NCI-H2227 treated with DMSO at 0.1 percent for 48 hours (cell line): ENCODE results near the gene STAG2.
"Not testable (repeated sequence)": the region's sequence is repeated elsewhere in the genome, so short reads cannot be mapped to it uniquely, and the experiment has no call there.

Experiments
- DNase-seq: peaks from one replicate; lab custom pipeline; 2025; lab: John Stamatoyannopoulos, UW

STAG2 gene

DNA sequence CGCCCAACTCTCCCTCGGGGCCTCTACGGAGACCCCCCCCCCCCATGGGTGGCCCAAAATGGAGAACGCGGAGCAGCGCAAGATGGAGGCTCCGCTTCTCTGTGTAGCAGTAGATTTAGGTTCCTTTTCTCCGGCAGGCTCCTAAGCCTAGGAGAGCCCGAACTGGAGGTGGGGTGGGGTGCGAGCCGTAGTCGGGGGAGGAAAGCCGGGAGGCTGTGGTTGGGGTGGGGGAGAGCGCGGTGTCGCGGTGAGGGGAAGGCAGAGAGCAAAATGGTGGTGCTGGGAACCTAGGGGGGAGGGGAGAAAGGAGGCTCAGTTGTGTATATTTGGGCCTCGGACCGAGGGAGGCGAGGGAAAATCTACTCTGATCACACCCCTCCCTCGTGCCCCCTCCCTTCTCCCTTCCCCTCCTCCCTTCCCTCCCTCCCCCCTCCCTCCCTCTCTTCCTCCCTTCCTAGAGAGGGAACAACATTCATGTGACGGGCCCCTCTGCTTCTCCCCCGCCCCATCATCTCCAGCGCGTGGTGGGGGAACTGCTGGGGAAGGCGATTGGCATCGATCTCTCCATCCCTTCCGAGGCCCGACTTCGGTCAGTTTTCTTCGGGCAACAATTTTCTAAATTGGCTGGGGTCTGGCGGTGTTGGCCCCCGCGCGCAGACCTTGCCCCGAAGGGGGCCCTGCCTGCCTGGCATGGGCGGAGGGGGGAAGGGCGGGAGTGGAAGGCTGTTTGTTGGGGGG lies at the start of gene STAG2:
Gene STAG2 (plus strand): TSS at position 439 of the 738 bp plus-strand sequence. CDS start 60,922 bp downstream, outside the sequence.
- peak; percentile 95 for DNase-seq

DNA sequence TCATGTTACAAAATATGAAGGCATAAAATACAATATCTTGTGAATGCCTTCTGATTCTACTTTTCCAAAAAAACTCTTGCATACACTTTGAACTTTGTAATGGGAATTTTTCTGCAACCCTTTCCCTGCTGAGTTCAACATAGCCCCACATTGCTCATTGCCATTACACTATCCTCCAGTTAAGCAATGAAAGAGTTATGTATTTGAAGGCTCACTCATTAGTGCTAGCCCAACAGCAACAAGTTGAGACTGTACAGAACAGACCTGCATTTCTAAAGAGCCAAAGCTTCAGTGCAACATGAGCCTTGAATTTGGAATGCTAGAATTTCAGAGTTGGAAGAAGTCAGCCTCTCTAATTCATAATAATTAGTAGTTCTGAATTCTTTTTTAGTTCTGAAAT lies 44.4 kb upstream of the STAG2 start:
- no peak for DNase-seq

DNA sequence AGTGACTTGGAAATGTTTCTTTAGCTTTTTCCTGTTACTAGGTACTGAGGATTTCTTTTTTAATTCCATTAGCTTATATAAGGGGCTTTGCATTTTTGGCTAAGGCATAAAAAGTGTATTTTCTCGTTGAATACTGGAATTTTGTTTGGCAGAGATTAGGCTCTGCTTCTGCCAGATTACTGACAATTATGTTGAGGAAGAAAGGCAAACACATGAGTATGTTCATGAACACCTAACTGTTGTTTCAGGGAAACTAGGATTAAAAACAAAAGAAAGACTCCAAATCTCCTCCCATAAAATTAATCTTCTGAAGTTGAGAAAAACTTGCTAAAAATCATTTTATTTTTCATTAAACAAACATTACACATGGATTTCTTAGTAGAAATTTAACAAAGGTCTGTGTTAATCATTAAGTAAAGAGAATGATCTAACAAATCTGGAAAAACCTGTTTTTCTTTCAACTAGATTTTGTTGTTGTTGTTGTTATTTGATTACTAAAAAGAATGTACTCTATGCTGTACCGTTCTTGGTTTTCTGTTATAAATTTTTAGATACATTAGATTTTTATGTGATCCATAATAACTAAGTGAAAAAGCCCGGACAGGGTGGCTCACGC lies 43.3 kb upstream of the STAG2 start:
- DNase-seq = no peak

DNA sequence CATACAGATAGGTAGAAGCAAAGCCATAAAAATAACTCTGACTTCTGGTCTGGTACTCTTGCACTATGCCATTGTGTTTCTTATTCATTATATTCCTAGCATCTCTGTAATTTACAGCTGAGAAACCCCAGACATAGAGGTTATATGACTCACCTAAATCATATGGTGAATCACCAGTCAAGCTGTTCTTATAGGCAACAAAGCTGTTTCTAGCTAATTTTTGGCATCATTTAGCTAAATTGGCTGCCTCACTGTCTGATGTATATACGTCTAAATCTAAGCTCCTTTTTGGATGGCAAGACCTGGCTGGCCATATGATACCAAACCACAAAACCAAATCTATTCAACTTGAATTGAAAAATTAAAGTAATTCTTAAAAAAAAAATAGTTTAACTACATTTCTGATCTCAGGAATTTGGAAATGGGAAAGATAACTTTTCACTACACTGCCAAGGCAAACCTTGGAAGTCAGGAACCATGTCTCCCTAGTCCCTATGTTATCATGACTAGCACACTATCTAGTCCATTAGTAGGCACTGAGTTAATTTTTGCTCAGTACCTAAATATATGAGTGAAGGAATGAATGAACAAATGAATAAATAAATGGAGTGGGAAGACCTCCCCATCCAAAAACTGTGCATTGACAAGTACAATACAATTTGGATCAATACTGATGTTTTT lies 41.3 kb upstream of the STAG2 start:
- DNase-seq = peak; percentile 37

DNA sequence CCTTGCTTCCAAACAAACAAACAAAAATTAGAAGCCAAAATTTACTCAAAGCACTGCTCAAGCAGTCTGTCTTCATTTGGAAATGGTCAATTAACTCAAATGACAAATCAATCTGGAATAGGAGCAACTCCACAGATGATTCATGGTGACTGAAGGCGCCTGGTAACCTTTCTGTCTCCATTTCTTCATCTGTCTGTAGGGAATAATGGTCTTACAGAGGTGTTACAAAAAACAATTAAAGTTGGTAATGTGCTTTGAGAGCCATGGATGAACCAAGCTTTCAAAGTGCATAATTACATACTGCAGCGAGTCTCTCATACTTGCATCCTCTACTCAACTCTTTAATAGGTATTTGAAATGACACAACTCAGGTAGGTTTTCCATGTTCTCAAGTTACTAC lies 38.3 kb upstream of the STAG2 start:
- no peak for DNase-seq

DNA sequence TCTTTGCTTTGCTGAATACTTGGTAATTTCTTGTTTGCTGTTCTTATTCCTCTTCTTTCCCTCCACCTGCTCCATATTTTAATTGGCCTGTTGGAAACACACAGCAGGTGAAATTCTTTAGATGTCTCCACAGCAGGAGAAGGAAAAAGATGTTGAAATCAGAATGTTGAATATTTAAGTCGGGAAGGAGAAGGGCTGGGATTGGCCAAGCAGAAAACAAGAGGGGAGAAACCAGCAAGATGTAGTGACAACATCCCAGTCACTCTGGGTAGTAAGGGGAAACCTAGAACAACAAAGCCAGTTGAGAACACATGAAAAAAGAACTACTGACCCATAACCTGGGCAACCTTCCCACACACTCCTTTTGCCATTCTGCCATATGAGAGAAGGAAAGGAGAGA lies 37.3 kb upstream of the STAG2 start:
- DNase-seq = no peak

DNA sequence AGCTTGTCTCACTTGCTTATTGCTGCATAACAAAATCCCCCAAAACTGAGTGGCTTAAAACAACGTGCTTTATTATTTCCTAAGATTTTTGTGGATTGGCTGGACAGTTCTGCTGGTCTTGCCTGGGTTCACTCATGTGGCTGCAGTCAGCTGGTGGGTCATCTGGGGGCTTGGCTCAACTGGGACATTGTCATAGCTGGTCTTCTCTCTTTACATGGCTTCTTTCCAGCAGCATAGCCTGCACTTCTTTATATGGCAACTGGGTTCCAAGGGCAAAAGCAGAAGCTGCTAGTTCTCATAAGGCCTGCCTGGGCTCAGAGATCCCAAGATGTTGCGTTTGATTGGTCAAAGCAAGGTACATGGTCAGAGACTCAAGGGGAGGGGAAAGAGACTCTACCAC lies 33.7 kb upstream of the STAG2 start:
- no peak for DNase-seq

DNA sequence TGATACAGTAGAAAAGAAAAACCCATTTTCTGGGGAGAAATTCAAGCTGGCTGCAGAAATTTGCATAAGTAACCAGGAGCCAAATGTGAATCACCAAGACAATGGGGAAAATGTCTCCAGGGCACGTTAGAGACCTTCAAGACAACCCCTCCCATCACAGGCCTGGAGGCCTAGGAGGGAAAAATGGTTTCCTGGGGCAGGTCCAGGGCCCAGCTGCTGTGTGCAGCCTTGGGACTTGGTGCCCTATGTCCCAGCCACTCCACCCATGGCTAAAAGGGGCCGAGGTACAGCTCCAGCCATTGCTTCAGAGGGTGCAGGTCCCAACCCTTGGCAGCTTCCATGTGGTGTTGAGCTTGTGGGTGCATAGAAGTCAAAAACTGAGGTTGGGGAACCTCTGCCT lies 29.5 kb upstream of the STAG2 start:
- DNase-seq = not testable (repeated sequence)

DNA sequence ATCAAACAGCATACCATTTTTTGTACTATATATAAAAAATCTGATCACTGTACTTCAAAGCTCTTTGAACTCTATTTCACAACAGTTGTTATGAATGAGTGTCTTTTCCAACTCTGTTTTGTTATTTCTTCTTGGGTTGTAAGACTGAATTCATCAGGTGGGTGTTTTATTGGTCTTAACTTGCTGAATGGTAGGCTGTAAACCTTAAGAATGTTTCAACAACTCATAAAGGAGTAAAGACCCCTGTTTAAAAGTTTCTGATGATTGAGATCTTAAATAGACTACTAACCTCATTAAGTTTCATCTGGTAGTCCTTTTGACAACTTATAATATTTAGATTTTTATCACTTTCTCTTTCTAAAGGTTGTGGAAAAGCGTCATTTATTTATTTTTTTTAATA lies 18.4 kb upstream of the STAG2 start:
- DNase-seq = no peak

DNA sequence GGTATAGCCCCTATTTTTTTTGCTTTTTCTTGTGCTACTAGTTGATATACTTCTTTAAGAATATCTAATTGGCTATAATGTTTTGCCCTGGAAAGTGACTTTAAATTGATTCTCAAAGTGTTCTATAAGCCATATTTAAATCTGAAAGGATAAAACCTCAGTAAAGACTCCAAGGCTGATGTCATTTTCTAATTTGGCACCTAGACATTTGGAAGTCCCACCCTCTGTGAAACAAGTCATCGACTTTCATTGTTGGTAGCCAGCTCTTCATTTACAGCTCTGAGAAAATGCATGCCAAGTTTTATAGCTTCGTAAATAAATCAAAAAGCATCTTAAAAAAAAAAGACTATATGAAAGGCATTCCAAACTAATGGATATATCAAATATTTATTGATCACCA lies 18.0 kb upstream of the STAG2 start:
- no peak for DNase-seq

DNA sequence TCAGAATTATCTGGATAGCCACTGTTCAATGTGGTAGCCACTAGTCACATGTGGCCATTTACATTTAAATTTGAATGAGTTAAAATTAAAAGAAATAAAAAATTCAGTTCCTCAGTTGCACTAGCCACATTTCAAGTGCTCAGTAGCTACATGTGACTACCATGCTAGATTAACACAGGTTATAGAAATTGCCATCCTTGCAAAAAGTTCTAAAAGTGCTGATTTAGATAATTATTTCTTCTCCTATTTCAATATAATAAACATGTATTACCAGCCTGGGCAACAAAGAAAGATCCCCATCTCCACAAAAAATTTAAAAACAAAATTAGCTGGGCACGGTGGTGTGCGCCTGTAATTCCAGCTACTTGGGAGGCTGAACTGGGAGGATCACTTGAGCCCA lies 11.7 kb upstream of the STAG2 start:
- no peak for DNase-seq

DNA sequence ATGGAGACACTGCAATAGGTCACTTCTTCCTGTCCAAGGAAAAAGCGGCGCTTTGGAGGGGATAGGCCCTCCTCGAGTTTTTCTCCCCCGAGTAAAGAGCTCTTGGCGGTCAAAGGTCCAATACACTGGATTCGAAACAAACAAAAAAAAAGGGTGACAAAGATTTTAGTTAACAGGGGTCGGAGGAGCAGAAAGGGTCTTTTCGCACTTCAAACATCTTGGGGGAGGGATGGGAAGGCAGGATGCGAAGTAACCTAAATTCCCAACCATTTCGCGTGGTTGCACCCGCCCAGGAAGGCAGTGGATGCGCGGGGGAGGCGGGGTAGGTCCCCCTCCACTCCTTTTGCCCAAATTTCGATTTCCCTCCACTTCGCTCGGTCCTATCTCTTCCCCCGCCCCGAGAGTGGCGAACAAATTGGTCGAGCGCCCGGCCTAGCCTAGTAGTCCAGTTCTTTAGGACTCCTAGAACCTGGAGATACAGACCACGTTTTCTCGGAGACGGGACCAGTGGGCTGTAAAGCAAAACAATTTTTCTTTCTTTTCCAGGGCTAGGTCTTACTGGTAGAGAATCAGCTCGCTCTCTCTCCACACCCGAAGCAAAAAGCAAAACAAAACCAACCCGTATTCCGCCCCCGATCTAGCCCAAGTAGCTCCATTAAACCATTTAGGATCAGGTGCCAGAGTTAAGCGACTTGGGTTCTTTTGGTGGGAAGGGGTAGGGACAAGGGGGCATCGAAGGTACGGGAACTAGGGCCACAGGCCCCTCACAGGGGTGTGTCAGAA lies 2.0 kb upstream of the STAG2 start:
- DNase-seq = peak; percentile 85

DNA sequence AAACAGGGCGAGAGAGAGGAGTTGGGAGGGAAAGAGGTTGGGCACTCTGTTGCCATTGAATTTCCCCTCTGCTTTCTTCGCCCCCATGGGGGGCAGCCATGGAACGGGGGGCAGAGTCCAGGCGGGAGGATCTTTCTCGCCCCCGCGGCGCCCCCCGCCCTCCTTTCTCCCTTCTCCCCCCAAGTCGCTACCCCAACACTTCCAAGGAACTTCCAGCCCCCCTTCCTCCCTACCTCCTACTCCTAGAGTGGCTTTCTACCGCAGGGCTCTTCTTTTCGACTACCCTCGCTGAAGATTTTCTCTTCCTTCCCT lies 594 bp upstream of the STAG2 start:
- DNase-seq = no peak

DNA sequence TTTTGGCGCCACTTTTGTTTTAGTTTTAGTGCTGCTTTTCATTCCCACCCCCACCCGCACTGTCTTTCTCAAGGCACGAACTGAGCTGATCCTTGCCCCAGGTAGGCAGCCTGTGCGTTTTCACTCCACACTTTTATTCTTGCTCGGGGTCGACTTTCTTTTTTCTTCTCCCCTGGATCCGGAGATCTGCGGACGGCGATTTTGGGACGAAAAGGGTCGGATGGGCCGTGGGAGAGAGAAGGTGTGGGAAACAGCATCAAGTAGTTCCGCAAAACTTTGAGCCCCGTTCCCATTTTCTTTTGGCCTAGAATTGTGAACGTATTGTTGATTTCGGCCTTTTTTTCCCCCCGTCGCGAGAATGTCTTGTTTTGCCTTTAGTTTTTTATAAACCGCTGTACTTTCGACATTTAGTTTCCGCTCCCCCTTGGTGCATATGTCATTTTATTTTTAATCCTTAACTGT lies 531 bp downstream of the STAG2 start:
- DNase-seq = no peak

DNA sequence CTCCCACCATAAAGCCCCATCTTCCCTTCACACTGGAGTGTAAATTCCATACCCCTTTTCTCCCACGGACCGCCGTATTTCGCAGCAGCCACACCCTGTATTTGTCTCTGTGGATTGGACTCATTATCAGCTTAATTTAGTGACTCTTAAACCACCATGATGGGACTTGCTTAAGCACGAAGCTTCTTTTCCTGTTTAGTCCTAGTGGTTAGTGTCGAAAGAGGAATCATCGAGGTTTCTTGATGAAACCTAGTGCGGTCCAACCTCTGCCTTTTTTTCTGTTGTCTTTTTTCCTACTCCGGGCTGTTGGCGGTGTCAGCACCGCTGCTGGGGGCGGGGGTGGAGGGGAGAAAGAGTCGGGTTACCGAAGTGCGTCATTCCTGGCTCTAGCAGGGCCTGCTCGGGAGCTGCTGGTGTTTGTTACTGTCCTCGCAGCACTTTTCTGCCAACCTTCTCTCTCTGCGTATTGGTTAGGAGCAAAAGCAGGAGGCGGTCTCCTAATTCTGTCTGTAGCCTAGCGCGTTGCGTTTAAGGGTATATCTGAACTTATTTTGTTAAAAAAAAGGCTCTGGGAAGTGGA lies 1.4 kb downstream of the STAG2 start:
- DNase-seq = peak; percentile 94

DNA sequence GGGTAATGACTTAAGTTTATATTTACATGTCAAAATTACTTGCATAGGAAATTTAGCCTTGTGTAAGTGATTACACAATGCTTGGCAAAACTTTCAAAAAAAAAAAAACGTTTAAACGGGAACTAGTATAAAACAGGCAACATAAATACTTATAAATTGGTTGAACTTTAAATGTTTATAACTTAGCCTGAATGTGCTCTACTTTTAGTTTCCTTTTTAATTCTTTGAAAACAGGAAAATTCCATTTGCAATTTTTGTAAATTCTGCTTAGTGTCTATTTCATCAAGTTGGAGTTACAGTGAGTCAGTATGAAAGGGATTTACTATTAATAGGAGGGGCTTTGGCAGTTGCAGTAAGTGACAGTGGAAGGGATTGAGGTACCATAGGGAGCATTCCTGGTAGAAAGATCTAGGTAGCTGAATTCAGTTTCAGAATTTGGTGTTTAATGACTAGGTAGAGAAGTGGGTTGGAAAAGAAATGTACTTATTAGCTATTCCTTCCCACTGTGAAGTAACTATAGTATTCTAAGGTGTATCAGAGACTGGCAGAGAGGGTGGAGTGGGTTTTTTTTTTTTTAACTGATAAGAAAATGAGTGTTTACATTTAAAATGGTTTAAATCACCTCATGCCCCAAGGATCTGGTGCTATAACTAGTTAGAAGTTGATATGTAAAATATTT lies 2.8 kb downstream of the STAG2 start:
- DNase-seq = no peak

DNA sequence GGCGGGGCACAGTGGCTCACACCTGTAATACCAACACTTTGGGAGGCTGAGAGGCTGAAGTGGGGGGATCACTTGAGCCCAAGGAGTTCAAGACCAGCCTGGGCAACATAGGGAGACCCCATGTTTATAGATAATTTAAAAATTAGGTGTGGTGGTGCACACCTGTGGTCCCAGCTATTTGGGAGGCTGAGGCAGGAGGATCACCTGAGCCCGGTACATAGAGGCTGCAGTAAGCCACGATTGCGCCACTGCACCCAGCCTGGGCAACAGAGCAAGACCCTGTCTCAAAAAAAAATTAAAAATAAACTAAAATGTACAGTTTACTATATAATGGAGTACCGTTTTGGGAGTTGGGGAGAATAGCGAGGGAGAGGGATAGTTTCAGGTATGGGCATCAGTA lies 4.2 kb downstream of the STAG2 start:
- DNase-seq = no peak

DNA sequence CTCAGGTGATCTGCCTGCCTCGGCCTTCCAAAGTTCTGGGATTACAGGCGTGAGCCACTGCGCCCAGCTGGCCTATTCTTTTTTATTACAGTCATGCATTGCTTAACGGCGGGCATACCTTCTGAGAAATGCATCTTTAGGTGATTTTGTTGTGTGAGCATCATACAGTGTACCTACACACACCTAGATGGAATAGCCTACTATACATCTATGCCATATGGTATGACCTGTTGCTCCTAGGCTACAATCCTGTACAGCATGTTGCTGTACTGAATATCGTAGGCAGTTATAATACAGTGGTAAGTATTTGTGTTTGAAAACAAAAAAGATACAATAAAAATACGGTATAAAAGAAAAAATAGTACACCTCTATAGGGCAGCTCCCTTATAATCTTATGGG lies 6.0 kb downstream of the STAG2 start:
- DNase-seq = no peak

DNA sequence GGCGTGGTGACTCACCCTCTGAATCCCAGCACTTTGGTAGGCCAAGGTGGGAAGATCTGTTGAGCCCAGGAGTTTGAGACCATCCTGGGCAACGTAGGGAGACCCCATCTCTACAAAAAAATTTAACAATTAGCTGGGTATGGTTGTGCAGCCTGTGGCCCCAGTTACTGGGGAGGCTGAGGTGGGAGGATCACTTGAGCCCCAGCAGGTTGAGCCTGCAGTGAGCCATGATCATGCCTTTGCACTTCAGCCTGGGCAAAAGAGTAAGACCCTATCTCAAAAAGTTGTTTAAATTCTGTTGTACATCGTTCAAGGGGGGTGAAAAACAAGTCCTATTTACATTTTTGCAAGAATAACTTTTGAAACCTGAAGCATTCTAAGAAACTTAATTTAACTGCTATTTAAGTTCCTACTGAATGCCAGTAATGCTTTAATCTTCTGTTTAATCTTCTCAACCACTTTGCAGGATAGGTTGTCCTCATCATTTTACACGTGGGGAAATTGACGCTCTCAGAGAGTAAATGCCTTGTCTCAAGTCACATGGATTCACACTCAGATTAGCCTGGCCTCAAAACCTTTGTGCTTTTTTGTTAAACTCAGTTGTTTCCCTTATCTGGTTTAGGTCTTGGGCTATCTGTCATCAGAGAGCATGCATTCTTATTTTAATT lies 7.0 kb downstream of the STAG2 start:
- no peak for DNase-seq

DNA sequence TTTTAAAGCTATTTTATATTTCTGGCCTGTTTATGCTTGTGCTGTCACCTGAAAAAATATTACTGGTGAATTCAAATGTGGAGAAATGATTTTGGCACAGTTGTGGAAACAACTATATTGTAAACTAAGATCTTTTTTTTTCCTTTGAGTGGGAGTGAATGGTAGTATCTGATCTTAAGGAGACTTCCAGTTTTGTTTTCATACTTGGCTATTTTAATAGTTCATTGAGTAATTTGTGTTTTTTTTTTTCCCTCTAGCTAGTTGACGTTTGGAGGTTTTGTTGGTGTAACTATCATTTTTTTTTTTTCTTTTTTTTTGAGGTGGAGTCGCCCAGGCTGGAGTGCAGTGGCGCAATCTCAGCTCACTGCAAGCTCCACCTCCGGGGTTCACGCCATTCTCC lies 10.5 kb downstream of the STAG2 start:
- no peak for DNase-seq

DNA sequence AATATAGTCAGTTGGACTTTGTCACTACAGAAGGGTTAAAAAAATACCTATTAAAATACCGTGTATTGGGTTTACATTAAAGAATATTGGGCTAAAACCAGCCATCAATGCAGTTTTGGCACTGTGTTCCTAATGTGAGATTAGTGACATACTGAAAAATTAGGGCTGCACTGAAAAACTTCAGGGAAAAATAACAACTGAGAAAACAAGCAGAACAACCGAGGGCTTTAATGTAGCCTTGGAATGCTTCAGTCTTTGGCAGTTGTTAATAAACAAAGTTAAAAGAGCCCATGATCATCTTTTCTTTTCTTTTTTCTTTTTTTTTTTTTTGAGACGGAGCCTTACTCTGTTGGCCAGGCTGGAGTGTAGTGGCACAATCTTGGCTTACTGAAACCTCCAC lies 12.4 kb downstream of the STAG2 start:
- no peak for DNase-seq
